ENCODE data around the gene ARID3A. TPM values are rescaled to one million over a fixed set of nuclear protein-coding genes. Genes with fewer than 3 reads are reported as not detected.

ARID3A gene
- total RNA-seq, 1 donor from 2014 or later = 106 TPM

GRCh38 chr19:991932-992669 lies 66.3 kb downstream of the ARID3A start:
- H3K27ac Mint-ChIP-seq (ENCODE audit: unreplicated experiment) = no peak overlapping the region
- H3K9me3 Mint-ChIP-seq (ENCODE audit: unreplicated experiment) = no peaks in the 10 kb centered on the region
- H3K4me1 Mint-ChIP-seq (ENCODE audit: low read depth, unreplicated experiment) = no peaks in the 10 kb centered on the region
- Histone ChIP-seq H3K27me3 (ENCODE audit: insufficient read depth, low read length) (peaks cover 5% of the 10 kb centered on the region), H3K36me3 (ENCODE audit: insufficient read depth, low read length) (no peaks in the 10 kb centered on the region), H3K4me2 (ENCODE audit: low read length) (no peak overlapping the region), H3K9ac (ENCODE audit: low read length) (no peak overlapping the region), H3K4me1 (ENCODE audit: insufficient read depth, low read length) (peaks cover 16% of the 10 kb centered on the region), H3K9me3 (ENCODE audit: insufficient read depth, low read depth, low read length) (no peaks in the 10 kb centered on the region), H4K20me1 (ENCODE audit: insufficient read depth, low read length) (peaks cover 28% of the 10 kb centered on the region), H3K4me3 (ENCODE audit: insufficient read depth, low read depth, low read length) (no peak overlapping the region), H3K27ac (ENCODE audit: low read depth, low read length) (no peak overlapping the region), H2AFZ (ENCODE audit: low read depth, low read length) (no peak overlapping the region), H3K79me2 (ENCODE audit: insufficient read depth, low read length) (no peaks in the 10 kb centered on the region)
- FAIRE-seq (no peak), DNase-seq (ENCODE audit: low read depth) (no peak)
- H3K4me3 Mint-ChIP-seq (ENCODE audit: unreplicated experiment) = no peak overlapping the region
- H3K27me3 Mint-ChIP-seq (ENCODE audit: low read depth, unreplicated experiment) = no peaks in the 10 kb centered on the region
- TF ChIP-seq EZH2 (IDR thresholded peaks at IDR 0.05; ENCODE audit: insufficient read depth, low read length) (no peak), CTCF (IDR thresholded peaks at IDR 0.05; ENCODE audit: insufficient read depth, low read depth, low read length) (no peak)
- peaks cover 5% of the 10 kb centered on the region for H3K36me3 Mint-ChIP-seq (ENCODE audit: low read depth, unreplicated experiment)

GRCh38 chr19:992670-993055 lies 66.8 kb downstream of the ARID3A start:
- Histone ChIP-seq H3K9me3 (ENCODE audit: insufficient read depth, low read depth, low read length) (no peaks in the 10 kb centered on the region), H3K79me2 (ENCODE audit: insufficient read depth, low read length) (no peaks in the 10 kb centered on the region), H3K27me3 (ENCODE audit: insufficient read depth, low read length) (peaks cover 8% of the 10 kb centered on the region), H3K4me2 (ENCODE audit: low read length) (no peak overlapping the region), H3K9ac (ENCODE audit: low read length) (no peak overlapping the region), H3K36me3 (ENCODE audit: insufficient read depth, low read length) (no peaks in the 10 kb centered on the region), H3K27ac (ENCODE audit: low read depth, low read length) (no peak overlapping the region), H2AFZ (ENCODE audit: low read depth, low read length) (no peak overlapping the region), H3K4me3 (ENCODE audit: insufficient read depth, low read depth, low read length) (no peak overlapping the region), H4K20me1 (ENCODE audit: insufficient read depth, low read length) (peaks cover 28% of the 10 kb centered on the region), H3K4me1 (ENCODE audit: insufficient read depth, low read length) (peaks cover 13% of the 10 kb centered on the region)
- Mint-ChIP-seq H3K36me3 (ENCODE audit: low read depth, unreplicated experiment) (peaks cover 5% of the 10 kb centered on the region), H3K27ac (ENCODE audit: unreplicated experiment) (no peak overlapping the region), H3K9me3 (ENCODE audit: unreplicated experiment) (no peaks in the 10 kb centered on the region), H3K4me3 (ENCODE audit: unreplicated experiment) (no peak overlapping the region), H3K27me3 (ENCODE audit: low read depth, unreplicated experiment) (peaks cover 1% of the 10 kb centered on the region), H3K4me1 (ENCODE audit: low read depth, unreplicated experiment) (no peaks in the 10 kb centered on the region)
- FAIRE-seq (no peak), DNase-seq (ENCODE audit: low read depth) (no peak)
- TF ChIP-seq CTCF (IDR thresholded peaks at IDR 0.05; ENCODE audit: insufficient read depth, low read depth, low read length) (no peak), EZH2 (IDR thresholded peaks at IDR 0.05; ENCODE audit: insufficient read depth, low read length) (no peak)

GRCh38 chr19:993361-993830 lies 67.6 kb downstream of the ARID3A start:
- Mint-ChIP-seq H3K36me3 (ENCODE audit: low read depth, unreplicated experiment) (peaks cover 5% of the 10 kb centered on the region), H3K4me1 (ENCODE audit: low read depth, unreplicated experiment) (no peaks in the 10 kb centered on the region), H3K27ac (ENCODE audit: unreplicated experiment) (no peak overlapping the region), H3K27me3 (ENCODE audit: low read depth, unreplicated experiment) (peaks cover 7% of the 10 kb centered on the region), H3K9me3 (ENCODE audit: unreplicated experiment) (no peaks in the 10 kb centered on the region), H3K4me3 (ENCODE audit: unreplicated experiment) (no peak overlapping the region)
- Histone ChIP-seq H4K20me1 (ENCODE audit: insufficient read depth, low read length) (peaks cover 29% of the 10 kb centered on the region), H3K27ac (ENCODE audit: low read depth, low read length) (no peak overlapping the region), H3K4me3 (ENCODE audit: insufficient read depth, low read depth, low read length) (no peak overlapping the region), H3K4me2 (ENCODE audit: low read length) (no peak overlapping the region), H2AFZ (ENCODE audit: low read depth, low read length) (no peak overlapping the region), H3K4me1 (ENCODE audit: insufficient read depth, low read length) (peaks cover 8% of the 10 kb centered on the region), H3K9ac (ENCODE audit: low read length) (no peak overlapping the region), H3K36me3 (ENCODE audit: insufficient read depth, low read length) (no peaks in the 10 kb centered on the region), H3K79me2 (ENCODE audit: insufficient read depth, low read length) (no peaks in the 10 kb centered on the region), H3K27me3 (ENCODE audit: insufficient read depth, low read length) (peaks cover 15% of the 10 kb centered on the region), H3K9me3 (ENCODE audit: insufficient read depth, low read depth, low read length) (no peaks in the 10 kb centered on the region)
- FAIRE-seq (no peak), DNase-seq (ENCODE audit: low read depth) (no peak)
- TF ChIP-seq CTCF (IDR thresholded peaks at IDR 0.05; ENCODE audit: insufficient read depth, low read depth, low read length) = no peak
- TF ChIP-seq EZH2 (IDR thresholded peaks at IDR 0.05; ENCODE audit: insufficient read depth, low read length) = no peak

Data from astrocyte (in vitro differentiated cells and primary cell).